Esophagus squamous epithelium (tissue), 5 donors: ENCODE results near the gene PCARE. TPM values are rescaled to one million over a fixed set of nuclear protein-coding genes. Genes with fewer than 3 reads are reported as not detected.

ENCODE experiments used
- DNase-seq: peaks from one replicate; lab custom pipeline; 2025; lab: John Stamatoyannopoulos, UW
- H3K27ac ChIP-seq, 4 donors: fragments of 200-600 bp; sonication (generic); one replicate each; pipeline ENCODE4 v1.5.1; 2016 to 2019; ENCODE audit warnings: mild to moderate bottlenecking in 1 of 4
- H3K27me3 ChIP-seq, 4 donors: fragments of 200-600 bp; sonication (generic); 1 replicate in 3 of 4; 2 replicates in 1 of 4; pipeline versions ENCODE4 v1.5.1 to v1.6.0; 2017 to 2021; ENCODE audit warnings: antibody characterized with exemption in 1 of 4
- H3K36me3 ChIP-seq, 3 donors: fragments of 200-600 bp; sonication (generic); one replicate each; pipeline ENCODE4 v1.5.1; 2016 to 2019
- H3K4me1 ChIP-seq, 3 donors: fragments of 200-600 bp; sonication (generic); one replicate each; pipeline ENCODE4 v1.5.1; 2017 to 2019
- H3K4me3 ChIP-seq, 4 donors: fragments of 200-600 bp; sonication (generic); 1 replicate in 3 of 4; 2 replicates in 1 of 4; pipeline ENCODE4 v1.5.1; 2016 to 2019; ENCODE audit warnings: mild to moderate bottlenecking in 2 of 4, moderate library complexity in 1 of 4
- H3K9me3 ChIP-seq, 3 donors: fragments of 200-600 bp; sonication (generic); one replicate each; pipeline ENCODE4 v1.5.1; 2016 to 2019
- POLR2A ChIP-seq, 4 donors: fragments of 450-650 bp; IDR thresholded peaks; one replicate each; pipeline ENCODE4 v1.6.1; 2017; ENCODE audit warnings: antibody characterized with exemption in 4 of 4, mild to moderate bottlenecking in 4 of 4, moderate library complexity in 3 of 4
- WGBS, 2 donors: methylation state at CpG; one replicate each; pipeline ENCODE4 v1.1.5; 2018; 5-methylcytosine and 5-hydroxymethylcytosine counted together
- intact Hi-C: fragments of 100-400 bp; cut with DNase I; formaldehyde crosslinking; loops from one replicate; pipeline ENCODE4 v1.15.0; 2022
- total RNA-seq, 4 donors: library from RNA; depleted of rRNA; stranded (reverse); fragments of >200 nt; gene quantifications; one replicate each; pipeline ENCODE4 v1.1.0, GENCODE V29; 2016
- TF ChIP-seq, protein P1 (sequence below), 6 experiments: fragments of 450-650 bp in 4 of 6; fragments of 200-600 bp in 2 of 6; sonication (generic) in 2 of 6; IDR thresholded peaks; one replicate each; pipeline ENCODE4 v1.5.1; 2016 to 2019; ENCODE audit warnings: antibody characterized with exemption in 6 of 6, mild to moderate bottlenecking in 4 of 6, moderate library complexity in 4 of 6
- donor health status: DM: yes; HTN: yes; CAD: no.

Gene PCARE
- total RNA-seq, 4 donors from 2014 or later = 0.04 TPM; not detected in 3

DNA sequence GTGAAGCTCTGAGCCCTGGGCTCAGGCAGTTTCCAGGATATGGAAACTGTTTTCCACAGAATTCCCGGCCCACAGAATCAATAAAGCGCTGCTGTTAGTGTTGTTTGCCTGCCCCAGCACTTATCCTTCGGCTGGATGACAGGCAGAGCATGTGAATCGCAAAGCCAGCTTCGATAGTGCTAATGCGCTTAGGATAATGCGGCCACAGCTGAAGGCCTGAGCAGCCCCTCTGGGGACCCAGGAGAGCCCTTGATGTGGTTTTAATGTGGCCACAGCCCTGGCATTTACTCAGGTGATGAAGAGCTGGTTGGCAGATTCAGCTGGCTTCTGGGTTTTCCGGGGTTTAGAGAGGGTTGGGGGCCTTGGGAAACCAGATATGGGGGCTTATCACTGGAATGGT, 23.7 kb downstream of the PCARE start:
- Histone ChIP-seq H3K4me1 (peaks cover 13 to 18% (median 14%) of the 10 kb centered on the region in 3 donors), H3K4me3 (no peak overlapping the region), H3K9me3 (no peaks in the 10 kb centered on the region), H3K36me3 (no peaks in the 10 kb centered on the region), H3K27me3 (no peaks in the 10 kb centered on the region), H3K27ac (no peak overlapping the region)
- intact Hi-C loops = no loop called here
- TF ChIP-seq, protein P1, sequence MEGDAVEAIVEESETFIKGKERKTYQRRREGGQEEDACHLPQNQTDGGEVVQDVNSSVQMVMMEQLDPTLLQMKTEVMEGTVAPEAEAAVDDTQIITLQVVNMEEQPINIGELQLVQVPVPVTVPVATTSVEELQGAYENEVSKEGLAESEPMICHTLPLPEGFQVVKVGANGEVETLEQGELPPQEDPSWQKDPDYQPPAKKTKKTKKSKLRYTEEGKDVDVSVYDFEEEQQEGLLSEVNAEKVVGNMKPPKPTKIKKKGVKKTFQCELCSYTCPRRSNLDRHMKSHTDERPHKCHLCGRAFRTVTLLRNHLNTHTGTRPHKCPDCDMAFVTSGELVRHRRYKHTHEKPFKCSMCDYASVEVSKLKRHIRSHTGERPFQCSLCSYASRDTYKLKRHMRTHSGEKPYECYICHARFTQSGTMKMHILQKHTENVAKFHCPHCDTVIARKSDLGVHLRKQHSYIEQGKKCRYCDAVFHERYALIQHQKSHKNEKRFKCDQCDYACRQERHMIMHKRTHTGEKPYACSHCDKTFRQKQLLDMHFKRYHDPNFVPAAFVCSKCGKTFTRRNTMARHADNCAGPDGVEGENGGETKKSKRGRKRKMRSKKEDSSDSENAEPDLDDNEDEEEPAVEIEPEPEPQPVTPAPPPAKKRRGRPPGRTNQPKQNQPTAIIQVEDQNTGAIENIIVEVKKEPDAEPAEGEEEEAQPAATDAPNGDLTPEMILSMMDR (IDR thresholded peaks at IDR 0.05) = no peak
- TF ChIP-seq POLR2A (IDR thresholded peaks at IDR 0.05) = no peak
- WGBS, 2 donors = 75 to 85% methylated on average over 2 to 8 of the region's 8 CpGs
- no peak for DNase-seq

DNA sequence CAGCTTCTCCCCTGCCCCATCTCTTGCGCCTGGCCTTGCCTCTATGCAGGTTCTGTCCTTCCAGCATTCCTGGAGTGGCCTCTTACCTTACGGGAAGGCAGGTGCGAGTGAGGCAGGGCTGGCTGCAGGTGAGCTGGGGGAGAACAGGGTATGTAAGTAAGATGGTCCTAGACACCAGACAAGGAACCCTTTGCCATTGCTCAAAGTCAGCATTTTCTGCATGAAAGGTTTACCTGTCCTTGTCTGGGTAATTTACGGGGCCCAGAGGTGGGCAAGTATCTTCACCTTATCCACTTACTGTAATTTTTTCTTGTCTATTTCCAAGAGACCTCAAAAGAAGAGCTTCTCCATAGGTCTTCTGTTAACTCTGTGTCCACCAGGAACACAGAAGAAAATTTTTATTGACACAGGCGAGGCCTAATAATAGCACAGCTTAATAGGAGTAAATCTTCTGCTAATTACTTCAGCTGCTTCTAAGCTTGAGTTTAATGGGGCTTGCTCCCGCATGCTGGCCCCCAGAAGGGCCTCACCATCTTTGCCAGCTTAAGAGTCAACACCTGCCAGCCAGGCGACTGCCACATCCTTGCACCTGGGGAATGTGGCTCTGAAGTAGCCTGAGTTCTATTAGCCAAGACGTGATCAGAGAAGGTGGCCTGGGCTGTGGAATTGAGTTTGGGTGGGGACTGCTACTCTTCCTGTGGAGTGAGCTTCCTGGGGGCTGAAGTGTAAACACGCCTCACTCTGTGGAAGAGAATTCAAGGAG, 27.1 kb downstream of the PCARE start:
- TF ChIP-seq, protein P1 (IDR thresholded peaks at IDR 0.05) = no peak
- no peak for TF ChIP-seq POLR2A (IDR thresholded peaks at IDR 0.05)
- no peak for DNase-seq
- 74 to 94% methylated on average over 7 of the region's 9 CpGs for whole genome bisulfite sequencing, 2 donors

DNA sequence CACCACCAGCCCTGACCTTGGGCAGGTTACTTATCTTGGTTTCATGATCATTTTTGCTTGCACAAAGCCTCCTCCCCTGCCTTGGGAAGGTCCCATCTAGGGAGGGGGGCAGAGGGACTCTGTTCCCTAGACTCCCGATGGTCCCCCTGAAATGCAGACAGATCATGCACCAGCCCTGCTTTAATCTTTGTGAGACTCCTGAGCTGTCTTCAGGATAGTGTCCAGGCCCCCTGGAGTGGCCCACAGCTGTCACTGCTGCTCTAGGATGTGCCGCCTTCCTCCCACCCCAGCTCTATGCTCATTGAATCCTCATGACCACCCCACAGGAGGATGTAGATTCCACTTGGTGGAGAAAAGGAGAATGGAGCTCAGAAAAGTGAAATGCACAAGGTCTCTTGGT, 28.0 kb downstream of the PCARE start:
- no peak for DNase-seq

More for the DNA sequence above, 27.1 kb downstream of the PCARE start:
- H3K9me3 ChIP-seq = no peaks in the 10 kb centered on the region
- intact Hi-C loops = loop anchor here (10.0 kb wide), 1 partner anchor 148 kb away; no protein-coding TSS in a partner anchor
- no peak overlapping the region for H3K4me3 ChIP-seq
- no peaks in the 10 kb centered on the region for H3K36me3 ChIP-seq
- no peaks in the 10 kb centered on the region for H3K27me3 ChIP-seq
- H3K27ac ChIP-seq = no peak overlapping the region
- H3K4me1 ChIP-seq = peaks cover 0 to 13% (median 0%) of the 10 kb centered on the region in 3 donors

DNA sequence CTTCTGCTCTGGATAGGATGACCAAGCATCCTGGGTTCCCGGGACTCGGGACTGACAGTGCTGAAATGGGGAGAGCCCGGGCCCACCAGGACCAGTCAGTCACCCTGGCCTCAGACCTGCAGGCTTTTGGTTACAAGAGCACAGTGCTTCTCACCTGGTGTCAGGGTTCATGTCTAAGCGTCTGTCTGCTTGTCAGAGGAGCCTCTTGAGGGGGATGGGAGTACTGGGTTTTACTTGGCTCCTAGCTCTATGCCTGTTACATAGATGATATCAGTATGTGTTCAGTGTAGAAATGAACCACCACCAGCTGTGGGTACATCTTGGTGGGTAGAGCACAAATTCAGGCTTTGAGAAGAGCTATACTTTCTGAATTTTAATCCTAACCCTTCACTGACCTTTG, 29.9 kb downstream of the PCARE start:
- 86% methylated on average over 1 of the region's 4 CpGs; no CpG with 5 or more reads in 1 of the 2 donors for WGBS, 2 donors
- TF ChIP-seq POLR2A (IDR thresholded peaks at IDR 0.05) = no peak
- TF ChIP-seq, protein P1 (IDR thresholded peaks at IDR 0.05) = no peak
- intact Hi-C loops = loop anchor here (10.0 kb wide), 1 partner anchor 150 kb away; no protein-coding TSS in a partner anchor
- Histone ChIP-seq H3K4me3 (no peak overlapping the region), H3K4me1 (peaks cover 0 to 22% (median 0%) of the 10 kb centered on the region in 3 donors), H3K9me3 (no peaks in the 10 kb centered on the region), H3K27ac (no peak overlapping the region), H3K36me3 (no peaks in the 10 kb centered on the region), H3K27me3 (no peaks in the 10 kb centered on the region)
- no peak for DNase-seq

More for the DNA sequence above, 28.0 kb downstream of the PCARE start:
- H3K4me1 ChIP-seq = peaks cover 0 to 17% (median 0%) of the 10 kb centered on the region in 3 donors
- TF ChIP-seq, protein P1 (IDR thresholded peaks at IDR 0.05) = no peak
- no peak for TF ChIP-seq POLR2A (IDR thresholded peaks at IDR 0.05)
- no peaks in the 10 kb centered on the region for H3K27me3 ChIP-seq
- H3K9me3 ChIP-seq = no peaks in the 10 kb centered on the region
- no peak overlapping the region for H3K27ac ChIP-seq
- H3K4me3 ChIP-seq = no peak overlapping the region
- H3K36me3 ChIP-seq = no peaks in the 10 kb centered on the region
- WGBS, 2 donors = 100% methylated on average over 1 of the region's 2 CpGs; no CpG with 5 or more reads in 1 of the 2 donors
- intact Hi-C loops = loop anchor here (10.0 kb wide), 1 partner anchor 148 kb away; no protein-coding TSS in a partner anchor

DNA sequence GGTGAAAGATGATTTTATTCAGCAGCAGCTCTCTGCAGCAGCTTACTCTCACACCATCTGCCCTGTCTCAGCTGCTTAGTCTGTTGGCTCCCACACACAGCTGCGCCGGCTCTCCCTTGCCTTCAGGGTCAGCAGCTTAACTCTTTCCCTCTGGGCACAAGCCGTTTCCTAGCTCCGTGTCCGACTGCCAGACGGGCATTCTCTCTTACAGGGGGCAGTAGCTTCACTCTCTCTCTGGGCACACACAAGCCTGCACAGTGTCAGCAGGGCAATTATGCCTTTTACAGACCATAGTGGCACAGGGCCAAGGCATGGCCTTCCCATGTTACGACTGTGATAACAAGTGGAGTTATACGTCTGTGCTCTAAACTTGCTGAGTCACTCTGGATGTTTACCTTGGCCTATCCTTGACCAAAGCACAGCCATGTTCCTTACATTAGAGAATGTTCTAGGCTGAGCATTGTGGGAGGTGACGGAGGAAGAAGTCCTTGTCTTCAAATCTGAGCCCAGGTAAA, 31.7 kb downstream of the PCARE start:
- DNase-seq = no peak
- Histone ChIP-seq H3K27ac (no peak overlapping the region), H3K4me3 (no peak overlapping the region), H3K27me3 (no peaks in the 10 kb centered on the region), H3K9me3 (no peaks in the 10 kb centered on the region), H3K4me1 (peaks cover 0 to 26% (median 0%) of the 10 kb centered on the region in 3 donors), H3K36me3 (no peaks in the 10 kb centered on the region)
- TF ChIP-seq POLR2A (IDR thresholded peaks at IDR 0.05) = no peak
- TF ChIP-seq, protein P1 (IDR thresholded peaks at IDR 0.05) = no peak
- intact Hi-C loops = loop anchor here (10.0 kb wide), 1 partner anchor 152 kb away; no protein-coding TSS in a partner anchor
- 36 to 52% methylated on average over 6 to 7 of the region's 9 CpGs for WGBS, 2 donors
